HL-60 (cell line): Measurements from ENCODE around the gene METRN.

Experiments used
- DNase-seq, 2 experiments: peaks; one replicate each; pipeline ENCODE4 v3.0.0-alpha.2; 2010 to 2020; ENCODE audit warnings: low read depth in 1 of 2, low spot score in 1 of 2
- H3K27ac ChIP-seq: fragments of 250-450 bp; sonication (Bioruptor Pico); replicated peaks from 2 replicates; pipeline ENCODE4 v1.5.1; 2020; ENCODE audit warnings: mild to moderate bottlenecking, moderate library complexity
- H3K27me3 ChIP-seq: fragments of 250-450 bp; sonication (Bioruptor Pico); 2 replicates; pipeline ENCODE4 v1.5.1; 2021; ENCODE audit warnings: mild to moderate bottlenecking, moderate library complexity; ENCODE audit not compliant: insufficient read depth, poor library complexity, severe bottlenecking
- H3K4me3 ChIP-seq: replicated peaks from 2 replicates; pipeline ENCODE4 v1.5.1; 2011; ENCODE audit warnings: mild to moderate bottlenecking, control low read depth, low read length; ENCODE audit not compliant: insufficient read depth
- GABPA ChIP-seq: IDR thresholded peaks from 2 replicates; pipeline ENCODE4 v1.6.1; 2012; ENCODE audit warnings: low read depth
- POLR2AphosphoS5 ChIP-seq: IDR thresholded peaks from 2 replicates; pipeline ENCODE4 v1.6.1; 2012; ENCODE audit warnings: low read depth
- SPI1 ChIP-seq: IDR thresholded peaks from 2 replicates; pipeline ENCODE4 v1.6.1; 2012; ENCODE audit warnings: low read depth, mild to moderate bottlenecking, borderline replicate concordance
- TF ChIP-seq, protein P1 (sequence below): IDR thresholded peaks from 2 replicates; pipeline ENCODE4 v1.6.1; 2012; ENCODE audit warnings: low read depth; ENCODE audit not compliant: insufficient replicate concordance
- TF ChIP-seq, protein P2 (sequence below): IDR thresholded peaks from one replicate; pipeline ENCODE4 v1.5.1; 2011; ENCODE audit warnings: low read length, control low read depth, inconsistent platforms; ENCODE audit not compliant: insufficient read depth

Gene METRN

GRCh38 chr16:674968-675883, 39.7 kb upstream of the METRN start, which contains the start of gene RHBDL1:
Gene RHBDL1 (plus strand): TSS chr16:675671. CDS start chr16:675791, 120 bp downstream.
- DNase-seq = peak; percentile 64 to 76
- TF ChIP-seq SPI1 (no peak), GABPA (no peak), POLR2AphosphoS5 (no peak; the same call in 1 of the 2 replicates)
- TF ChIP-seq, protein P1, sequence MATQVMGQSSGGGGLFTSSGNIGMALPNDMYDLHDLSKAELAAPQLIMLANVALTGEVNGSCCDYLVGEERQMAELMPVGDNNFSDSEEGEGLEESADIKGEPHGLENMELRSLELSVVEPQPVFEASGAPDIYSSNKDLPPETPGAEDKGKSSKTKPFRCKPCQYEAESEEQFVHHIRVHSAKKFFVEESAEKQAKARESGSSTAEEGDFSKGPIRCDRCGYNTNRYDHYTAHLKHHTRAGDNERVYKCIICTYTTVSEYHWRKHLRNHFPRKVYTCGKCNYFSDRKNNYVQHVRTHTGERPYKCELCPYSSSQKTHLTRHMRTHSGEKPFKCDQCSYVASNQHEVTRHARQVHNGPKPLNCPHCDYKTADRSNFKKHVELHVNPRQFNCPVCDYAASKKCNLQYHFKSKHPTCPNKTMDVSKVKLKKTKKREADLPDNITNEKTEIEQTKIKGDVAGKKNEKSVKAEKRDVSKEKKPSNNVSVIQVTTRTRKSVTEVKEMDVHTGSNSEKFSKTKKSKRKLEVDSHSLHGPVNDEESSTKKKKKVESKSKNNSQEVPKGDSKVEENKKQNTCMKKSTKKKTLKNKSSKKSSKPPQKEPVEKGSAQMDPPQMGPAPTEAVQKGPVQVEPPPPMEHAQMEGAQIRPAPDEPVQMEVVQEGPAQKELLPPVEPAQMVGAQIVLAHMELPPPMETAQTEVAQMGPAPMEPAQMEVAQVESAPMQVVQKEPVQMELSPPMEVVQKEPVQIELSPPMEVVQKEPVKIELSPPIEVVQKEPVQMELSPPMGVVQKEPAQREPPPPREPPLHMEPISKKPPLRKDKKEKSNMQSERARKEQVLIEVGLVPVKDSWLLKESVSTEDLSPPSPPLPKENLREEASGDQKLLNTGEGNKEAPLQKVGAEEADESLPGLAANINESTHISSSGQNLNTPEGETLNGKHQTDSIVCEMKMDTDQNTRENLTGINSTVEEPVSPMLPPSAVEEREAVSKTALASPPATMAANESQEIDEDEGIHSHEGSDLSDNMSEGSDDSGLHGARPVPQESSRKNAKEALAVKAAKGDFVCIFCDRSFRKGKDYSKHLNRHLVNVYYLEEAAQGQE = no peak
- TF ChIP-seq, protein P2, sequence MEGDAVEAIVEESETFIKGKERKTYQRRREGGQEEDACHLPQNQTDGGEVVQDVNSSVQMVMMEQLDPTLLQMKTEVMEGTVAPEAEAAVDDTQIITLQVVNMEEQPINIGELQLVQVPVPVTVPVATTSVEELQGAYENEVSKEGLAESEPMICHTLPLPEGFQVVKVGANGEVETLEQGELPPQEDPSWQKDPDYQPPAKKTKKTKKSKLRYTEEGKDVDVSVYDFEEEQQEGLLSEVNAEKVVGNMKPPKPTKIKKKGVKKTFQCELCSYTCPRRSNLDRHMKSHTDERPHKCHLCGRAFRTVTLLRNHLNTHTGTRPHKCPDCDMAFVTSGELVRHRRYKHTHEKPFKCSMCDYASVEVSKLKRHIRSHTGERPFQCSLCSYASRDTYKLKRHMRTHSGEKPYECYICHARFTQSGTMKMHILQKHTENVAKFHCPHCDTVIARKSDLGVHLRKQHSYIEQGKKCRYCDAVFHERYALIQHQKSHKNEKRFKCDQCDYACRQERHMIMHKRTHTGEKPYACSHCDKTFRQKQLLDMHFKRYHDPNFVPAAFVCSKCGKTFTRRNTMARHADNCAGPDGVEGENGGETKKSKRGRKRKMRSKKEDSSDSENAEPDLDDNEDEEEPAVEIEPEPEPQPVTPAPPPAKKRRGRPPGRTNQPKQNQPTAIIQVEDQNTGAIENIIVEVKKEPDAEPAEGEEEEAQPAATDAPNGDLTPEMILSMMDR = no peak
- no peaks in the 10 kb centered on the region for H3K27me3 ChIP-seq
- no peak within 1 kb of the TSS for H3K27ac ChIP-seq
- H3K4me3 ChIP-seq = peak within 1 kb of the TSS; percentile 19; the same call in 1 of the 2 replicates

DNA sequence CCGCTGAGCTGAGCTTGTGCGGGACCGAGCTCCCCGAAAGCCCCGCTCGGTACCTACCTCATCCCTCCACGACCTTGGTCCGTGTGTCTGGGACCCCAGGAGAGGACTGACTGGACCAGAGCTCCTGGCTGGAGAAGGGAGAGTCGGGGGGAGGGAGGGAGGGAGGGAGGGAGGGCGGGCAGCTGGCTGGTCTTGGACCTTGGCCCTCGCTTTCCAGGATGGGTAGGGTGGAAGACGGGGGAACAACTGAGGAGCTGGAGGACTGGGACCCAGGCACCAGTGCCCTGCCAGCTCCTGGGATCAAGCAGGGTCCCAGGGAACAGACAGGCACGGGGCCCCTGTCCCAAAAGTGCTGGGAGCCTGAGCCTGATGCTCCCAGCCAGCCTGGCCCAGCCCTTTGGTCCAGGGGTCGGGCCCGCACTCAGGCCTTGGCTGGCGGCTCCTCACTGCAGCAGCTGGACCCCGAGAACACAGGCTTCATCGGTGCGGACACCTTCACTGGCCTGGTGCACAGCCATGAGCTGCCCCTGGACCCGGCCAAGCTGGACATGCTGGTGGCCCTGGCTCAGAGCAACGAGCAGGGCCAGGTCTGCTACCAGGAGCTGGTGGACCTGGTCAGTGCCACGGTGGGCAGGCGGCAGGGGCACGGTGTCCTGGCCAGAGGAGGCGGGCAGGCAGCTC, 38.9 kb upstream of the METRN start:
- no peak for DNase-seq
- TF ChIP-seq POLR2AphosphoS5 (no peak), SPI1 (no peak), GABPA (no peak)
- TF ChIP-seq, protein P2 = no peak
- TF ChIP-seq, protein P1 = no peak
- Histone ChIP-seq H3K27ac (no peak overlapping the region), H3K4me3 (no peak overlapping the region), H3K27me3 (no peaks in the 10 kb centered on the region)

- TF ChIP-seq POLR2AphosphoS5 = no peak
- TF ChIP-seq, protein P2 = no peak
- TF ChIP-seq, protein P1 = no peak
- no peak for TF ChIP-seq GABPA
- TF ChIP-seq SPI1 = no peak
- Histone ChIP-seq H3K27ac (no peak overlapping the region), H3K27me3 (no peaks in the 10 kb centered on the region), H3K4me3 (no peak overlapping the region)
- DNase-seq = no peak
Observed at GRCh38 chr16:676565-676902, 38.4 kb upstream of the METRN start.
